Astrocyte (in vitro differentiated cells and primary cell): ENCODE measurements around the gene PRDX1. TPM values are rescaled to one million over a fixed set of nuclear protein-coding genes. Genes with fewer than 3 reads are reported as not detected.
"Not testable (repeated sequence)": the region's sequence is repeated elsewhere in the genome, so short reads cannot be mapped to it uniquely, and the experiment has no call there.

Source experiments
- DNase-seq: peaks from one replicate; pipeline ENCODE4 v3.0.0-alpha.2; 2010; ENCODE audit warnings: low read depth
- FAIRE-seq: peaks from 2 replicates; lab custom pipeline; 2011; peaks lifted over from hg19 to GRCh38; lab: Jason Lieb, UNC
- H2AFZ ChIP-seq: 2 replicates; pipeline ENCODE4 v1.6.0; 2012; ENCODE audit warnings: low read depth, low read length, inconsistent platforms
- H3K27ac ChIP-seq: 2 replicates; pipeline ENCODE4 v1.5.1; 2011; ENCODE audit warnings: low read depth, low read length, inconsistent platforms
- H3K27me3 ChIP-seq: 2 replicates; pipeline ENCODE4 v1.6.0; 2011; ENCODE audit warnings: low read length, inconsistent platforms; ENCODE audit not compliant: insufficient read depth
- H3K36me3 ChIP-seq: 2 replicates; pipeline ENCODE4 v1.5.1; 2011; ENCODE audit warnings: low read length, inconsistent platforms; ENCODE audit not compliant: insufficient read depth
- H3K4me1 ChIP-seq: 2 replicates; pipeline ENCODE4 v1.5.1; 2011; ENCODE audit warnings: low read length, inconsistent platforms; ENCODE audit not compliant: insufficient read depth
- H3K4me2 ChIP-seq: 2 replicates; pipeline ENCODE4 v1.6.0; 2012; ENCODE audit warnings: low read length, inconsistent platforms
- H3K4me3 ChIP-seq: 2 replicates; pipeline ENCODE4 v1.5.1; 2011; ENCODE audit warnings: low read depth, mild to moderate bottlenecking, low read length, inconsistent platforms; ENCODE audit not compliant: insufficient read depth
- H3K79me2 ChIP-seq: 2 replicates; pipeline ENCODE4 v1.6.0; 2012; ENCODE audit warnings: mild to moderate bottlenecking, low read length, inconsistent platforms; ENCODE audit not compliant: insufficient read depth
- H3K9ac ChIP-seq: 2 replicates; pipeline ENCODE4 v1.6.0; 2012; ENCODE audit warnings: mild to moderate bottlenecking, low read length, inconsistent platforms
- H3K9me3 ChIP-seq: 2 replicates; pipeline ENCODE4 v1.5.1; 2012; ENCODE audit warnings: low read depth, mild to moderate bottlenecking, low read length, inconsistent platforms; ENCODE audit not compliant: insufficient read depth
- H4K20me1 ChIP-seq: 2 replicates; pipeline ENCODE4 v1.6.0; 2012; ENCODE audit warnings: low read length, inconsistent platforms; ENCODE audit not compliant: insufficient read depth
- H3K27ac Mint-ChIP-seq: one replicate; pipeline ENCODE4 v1.8.0; 2021; ENCODE audit warnings: mild to moderate bottlenecking, mixed read lengths; ENCODE audit not compliant: unreplicated experiment
- H3K27me3 Mint-ChIP-seq: one replicate; pipeline ENCODE4 v1.8.0; 2021; ENCODE audit warnings: low read depth, mixed read lengths; ENCODE audit not compliant: unreplicated experiment
- H3K36me3 Mint-ChIP-seq: one replicate; pipeline ENCODE4 v1.8.0; 2021; ENCODE audit warnings: low read depth, mixed read lengths; ENCODE audit not compliant: unreplicated experiment
- H3K4me1 Mint-ChIP-seq: one replicate; pipeline ENCODE4 v1.8.0; 2021; ENCODE audit warnings: low read depth, mixed read lengths; ENCODE audit not compliant: unreplicated experiment
- H3K4me3 Mint-ChIP-seq: one replicate; pipeline ENCODE4 v1.8.0; 2021; ENCODE audit warnings: mild to moderate bottlenecking, moderate library complexity, mixed read lengths; ENCODE audit not compliant: unreplicated experiment
- H3K9me3 Mint-ChIP-seq: one replicate; pipeline ENCODE4 v1.8.0; 2021; ENCODE audit warnings: mild to moderate bottlenecking, mixed read lengths; ENCODE audit not compliant: unreplicated experiment
- CTCF ChIP-seq: IDR thresholded peaks from 2 replicates; pipeline ENCODE4 v1.5.1; 2011; ENCODE audit warnings: low read depth, mild to moderate bottlenecking, inconsistent platforms, low read length, moderate library complexity; ENCODE audit not compliant: insufficient read depth
- EZH2 ChIP-seq: IDR thresholded peaks from 2 replicates; pipeline ENCODE4 v1.6.1; 2012; ENCODE audit warnings: mild to moderate bottlenecking, low read length, inconsistent platforms; ENCODE audit not compliant: insufficient read depth
- total RNA-seq: library from RNA; stranded (reverse); gene quantifications from 2 replicates; pipeline ENCODE4 v1.2.1, GENCODE V29; 2021

Gene PRDX1
- total RNA-seq, 1 donor from 2014 or later: 986 TPM

GRCh38 chr1:45530632-45531135, 9.0 kb upstream of the PRDX1 start:
- H3K9me3 ChIP-seq: no peaks in the 10 kb centered on the region
- H4K20me1 ChIP-seq: no peaks in the 10 kb centered on the region
- no peak overlapping the region for H3K27ac ChIP-seq
- TF ChIP-seq EZH2 (no peak), CTCF (no peak)
- no peaks in the 10 kb centered on the region for H3K27me3 ChIP-seq
- no peaks in the 10 kb centered on the region for H3K9me3 Mint-ChIP-seq
- no peaks in the 10 kb centered on the region for H3K4me1 ChIP-seq
- no peak overlapping the region for H3K4me2 ChIP-seq
- no peak overlapping the region for H3K4me3 Mint-ChIP-seq
- H3K4me3 ChIP-seq: no peak overlapping the region
- DNase-seq (no peak), FAIRE-seq (no peak)
- no peaks in the 10 kb centered on the region for H3K36me3 Mint-ChIP-seq
- no peak overlapping the region for H2AFZ ChIP-seq
- no peaks in the 10 kb centered on the region for H3K27me3 Mint-ChIP-seq
- H3K79me2 ChIP-seq: no peaks in the 10 kb centered on the region
- no peaks in the 10 kb centered on the region for H3K36me3 ChIP-seq
- H3K9ac ChIP-seq: no peak overlapping the region
- H3K4me1 Mint-ChIP-seq: peaks cover 3% of the 10 kb centered on the region
- no peak overlapping the region for H3K27ac Mint-ChIP-seq

- no peak overlapping the region for H3K4me3 Mint-ChIP-seq
- no peak for FAIRE-seq
- H2AFZ ChIP-seq: no peak overlapping the region
These were observed 4.5 kb upstream of the PRDX1 start for GRCh38 chr1:45526135-45526644.

GRCh38 chr1:45523975-45524374, 2.3 kb upstream of the PRDX1 start:
- H3K36me3 ChIP-seq, H3K27me3 Mint-ChIP-seq, FAIRE-seq, H3K4me2 ChIP-seq, DNase-seq, H2AFZ ChIP-seq, H3K27me3 ChIP-seq, H3K9ac ChIP-seq, H3K9me3 Mint-ChIP-seq, H3K4me3 Mint-ChIP-seq, H3K4me3 ChIP-seq, H3K27ac Mint-ChIP-seq, H3K27ac ChIP-seq, H3K36me3 Mint-ChIP-seq, H3K9me3 ChIP-seq: not testable (repeated sequence)
- H3K4me1 Mint-ChIP-seq: peaks cover 18% of the 10 kb centered on the region
- peaks cover 27% of the 10 kb centered on the region for H3K79me2 ChIP-seq
- peaks cover 22% of the 10 kb centered on the region for H4K20me1 ChIP-seq
- H3K4me1 ChIP-seq: peaks cover 17% of the 10 kb centered on the region

More at GRCh38 chr1:45526135-45526644, 4.5 kb upstream of the PRDX1 start:
- Histone ChIP-seq H3K27ac (no peak overlapping the region), H3K4me3 (no peak overlapping the region), H3K9me3 (no peaks in the 10 kb centered on the region), H3K27me3 (no peaks in the 10 kb centered on the region), H3K79me2 (peaks cover 5% of the 10 kb centered on the region), H3K36me3 (no peaks in the 10 kb centered on the region), H3K4me1 (peaks cover 9% of the 10 kb centered on the region), H4K20me1 (peaks cover 2% of the 10 kb centered on the region), H3K4me2 (no peak overlapping the region), H3K9ac (no peak overlapping the region)
- Mint-ChIP-seq H3K36me3 (no peaks in the 10 kb centered on the region), H3K9me3 (no peaks in the 10 kb centered on the region), H3K27me3 (no peaks in the 10 kb centered on the region), H3K27ac (no peak overlapping the region), H3K4me1 (peaks cover 17% of the 10 kb centered on the region)
- TF ChIP-seq EZH2: no peak
- TF ChIP-seq CTCF: no peak
- DNase-seq: no peak

GRCh38 chr1:45523516-45523915, 1.8 kb upstream of the PRDX1 start:
- not testable (repeated sequence) for H3K9me3 Mint-ChIP-seq, H3K36me3 ChIP-seq, H3K9me3 ChIP-seq, DNase-seq, H3K27ac ChIP-seq, H2AFZ ChIP-seq, H3K4me2 ChIP-seq, H3K4me3 Mint-ChIP-seq, H3K4me3 ChIP-seq, H3K27me3 ChIP-seq, H3K9ac ChIP-seq, H3K36me3 Mint-ChIP-seq, H3K27me3 Mint-ChIP-seq
- FAIRE-seq: peak; percentile 39
- peak overlapping the region; percentile 98 for H3K27ac Mint-ChIP-seq
- H3K4me1 ChIP-seq: peaks cover 22% of the 10 kb centered on the region
- peaks cover 23% of the 10 kb centered on the region for H3K4me1 Mint-ChIP-seq
- peaks cover 27% of the 10 kb centered on the region for H4K20me1 ChIP-seq
- peaks cover 32% of the 10 kb centered on the region for H3K79me2 ChIP-seq
